CD4-positive, alpha-beta T cell treated with Interleukin-6 at 100 ng/mL for 8 hours (primary cell): ENCODE results near the gene FALEC.

Experiments
- DNase-seq: peaks from one replicate; pipeline ENCODE4 v3.0.0-alpha.2; 2020; ENCODE audit warnings: mixed read lengths, low spot score

FALEC gene

GRCh38 chr1:150545486-150546032 lies 30.0 kb downstream of the FALEC start:
- no peak for DNase-seq

GRCh38 chr1:150546294-150546937 lies 30.9 kb downstream of the FALEC start:
- no peak for DNase-seq

GRCh38 chr1:150548324-150548631 lies 32.7 kb downstream of the FALEC start:
- no peak for DNase-seq

GRCh38 chr1:150548632-150549495 lies 33.3 kb downstream of the FALEC start, which contains the start of gene ADAMTSL4:
Gene ADAMTSL4 (plus strand): TSS chr1:150549408. CDS start chr1:150552289, 2,881 bp downstream.
- no peak for DNase-seq

GRCh38 chr1:150549496-150550221 lies 34.1 kb downstream of the FALEC start:
- no peak for DNase-seq

GRCh38 chr1:150550222-150551050 lies 34.9 kb downstream of the FALEC start:
- no peak for DNase-seq

- DNase-seq: no peak
Measured at GRCh38 chr1:150551051-150551783, 35.7 kb downstream of the FALEC start.

- no peak for DNase-seq
Measured at GRCh38 chr1:150551784-150552127, 36.2 kb downstream of the FALEC start.

- DNase-seq: no peak
Measured at GRCh38 chr1:150552128-150552910, 36.8 kb downstream of the FALEC start.

GRCh38 chr1:150552911-150553289 lies 37.3 kb downstream of the FALEC start:
- no peak for DNase-seq

- DNase-seq: no peak
Measured at GRCh38 chr1:150553392-150554085, 38.0 kb downstream of the FALEC start.

GRCh38 chr1:150554086-150554452 lies 38.5 kb downstream of the FALEC start:
- DNase-seq: no peak

- no peak for DNase-seq
Measured at GRCh38 chr1:150555198-150555970, 39.8 kb downstream of the FALEC start.

GRCh38 chr1:150555971-150556865 lies 40.7 kb downstream of the FALEC start:
- no peak for DNase-seq

GRCh38 chr1:150557065-150557600 lies 41.6 kb downstream of the FALEC start:
- DNase-seq: no peak

GRCh38 chr1:150557813-150558212 lies 42.3 kb downstream of the FALEC start:
- DNase-seq: no peak

- no peak for DNase-seq
Measured at GRCh38 chr1:150558303-150558704, 42.8 kb downstream of the FALEC start.
